Measurements from ENCODE around the gene DDIT3. TPM values are rescaled to one million over a fixed set of nuclear protein-coding genes. Genes with fewer than 3 reads are reported as not detected.
A peak's percentile ranks its signal among the peaks of the same experiment; 100 is the strongest.

Gene DDIT3
- total RNA-seq, 1 experiment from 2014 or later = 14.1 TPM

DNA sequence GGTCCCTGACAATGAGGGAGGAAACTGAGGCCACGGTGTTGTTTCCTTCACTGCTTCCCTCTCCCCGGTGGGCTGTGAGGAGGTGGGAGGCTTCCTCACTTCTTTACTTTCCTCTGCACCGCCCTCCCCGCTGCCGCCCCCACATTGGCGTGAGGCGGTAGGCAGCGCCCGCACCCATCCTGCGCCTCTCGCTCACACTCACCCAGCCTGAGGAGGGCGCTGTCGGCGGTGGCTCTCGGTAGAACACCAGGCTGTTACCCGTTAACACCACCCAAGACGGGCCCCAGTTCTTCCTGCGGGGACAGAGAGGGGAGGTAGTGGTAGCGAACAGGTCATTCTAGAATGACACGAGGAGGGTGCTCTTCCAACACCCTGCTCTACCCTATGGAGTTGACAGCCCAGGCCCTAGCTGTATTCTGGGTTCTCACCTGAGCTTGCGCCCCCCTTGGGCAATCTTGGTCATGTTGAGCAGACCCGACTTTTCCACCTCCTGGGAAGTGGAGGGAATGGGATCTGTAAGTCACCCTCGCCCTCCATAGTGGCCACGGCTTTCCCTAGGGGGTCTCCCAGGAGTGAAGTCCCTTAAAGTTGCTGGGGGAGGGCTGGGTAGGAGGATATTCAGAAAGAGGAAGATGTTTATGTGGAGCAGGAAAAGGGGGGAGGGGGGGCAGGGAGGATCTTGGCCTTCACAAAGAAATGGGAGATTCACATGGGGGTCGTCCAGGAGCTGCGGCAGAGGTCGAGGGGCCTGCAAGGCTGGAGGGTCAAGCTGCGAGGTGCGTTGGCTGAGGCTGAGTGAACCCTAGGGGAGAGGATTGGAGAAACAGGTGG lies 43.9 kb downstream of the DDIT3 start:
- peak; percentile 64 for DNase-seq
- H3K4me3 Mint-ChIP-seq = peak overlapping the region; percentile 59 to 80
- Histone ChIP-seq H3K4ac (ENCODE audit: low read depth, low read length) (no peak overlapping the region), H3K79me1 (ENCODE audit: insufficient read depth, low read depth, low read length, poor library complexity, severe bottlenecking) (no peaks in the 10 kb centered on the region), H4K91ac (ENCODE audit: insufficient read length, low read depth, low read length) (no peak overlapping the region), H3K18ac (ENCODE audit: insufficient read length, low read depth, low read length) (no peak overlapping the region), H3K27ac (ENCODE audit: insufficient read length, low read depth, low read length) (no peak overlapping the region), H3K9me3 (ENCODE audit: control insufficient read depth, low read depth, low read length) (no peaks in the 10 kb centered on the region), H3K4me2 (ENCODE audit: insufficient read depth, insufficient read length, low read length) (peak overlapping the region; percentile 62), H2BK5ac (ENCODE audit: insufficient read length, low read length) (no peak overlapping the region), H2BK20ac (ENCODE audit: low read depth, low read length, poor library complexity, severe bottlenecking) (no peak overlapping the region), H4K5ac (ENCODE audit: insufficient read length, low read depth, low read length) (no peak overlapping the region), H2AFZ (ENCODE audit: low read length) (no peak overlapping the region), H4K20me1 (ENCODE audit: control insufficient read depth, insufficient read depth, insufficient read length) (peaks cover 3% of the 10 kb centered on the region), H3K27me3 (ENCODE audit: insufficient read depth, low read length) (peaks cover 37% of the 10 kb centered on the region), H3K79me2 (ENCODE audit: insufficient read depth, low read length) (no peaks in the 10 kb centered on the region), H3T11ph (ENCODE audit: low read length) (no peak overlapping the region), H3K14ac (ENCODE audit: insufficient read depth, low read length) (no peak overlapping the region), H3K56ac (ENCODE audit: insufficient read length, low read depth, low read length) (no peak overlapping the region), H2BK15ac (ENCODE audit: low read depth, low read length) (no peak overlapping the region), H2BK12ac (ENCODE audit: insufficient read length, low read depth, low read length) (no peak overlapping the region), H4K8ac (replicated peaks; ENCODE audit: insufficient read length, low read depth, low read length) (no peak overlapping the region), H3K9ac (ENCODE audit: extremely low read depth, insufficient read length, low read length) (no peak overlapping the region), H3K23ac (ENCODE audit: insufficient read length, low read depth, low read length) (no peak overlapping the region), H3K23me2 (ENCODE audit: insufficient read length, low read depth, low read length, poor library complexity, severe bottlenecking) (peaks cover 15% of the 10 kb centered on the region), H2BK120ac (ENCODE audit: low read depth, low read length, poor library complexity, severe bottlenecking) (no peak overlapping the region), H3K4me1 (ENCODE audit: insufficient read depth, low read length) (no peaks in the 10 kb centered on the region; the same call in 1 of the 2 replicates), H2AK5ac (ENCODE audit: insufficient read length, low read length) (no peak overlapping the region)
- no CpG with 5 or more reads among the region's 29 CpGs for WGBS (ENCODE audit: extremely low coverage, insufficient read length, low lambda C conversion rate)
- peaks cover 22% of the 10 kb centered on the region in 2 experiments for H3K4me1 Mint-ChIP-seq
- H3K27ac Mint-ChIP-seq = no peak overlapping the region
- H3K36me3 Mint-ChIP-seq (ENCODE audit: insufficient read depth in 1 of 3, low read depth in 3 of 3) = no peaks in the 10 kb centered on the region; a peak in 2 of 7 replicates
- TF ChIP-seq, protein P1, sequence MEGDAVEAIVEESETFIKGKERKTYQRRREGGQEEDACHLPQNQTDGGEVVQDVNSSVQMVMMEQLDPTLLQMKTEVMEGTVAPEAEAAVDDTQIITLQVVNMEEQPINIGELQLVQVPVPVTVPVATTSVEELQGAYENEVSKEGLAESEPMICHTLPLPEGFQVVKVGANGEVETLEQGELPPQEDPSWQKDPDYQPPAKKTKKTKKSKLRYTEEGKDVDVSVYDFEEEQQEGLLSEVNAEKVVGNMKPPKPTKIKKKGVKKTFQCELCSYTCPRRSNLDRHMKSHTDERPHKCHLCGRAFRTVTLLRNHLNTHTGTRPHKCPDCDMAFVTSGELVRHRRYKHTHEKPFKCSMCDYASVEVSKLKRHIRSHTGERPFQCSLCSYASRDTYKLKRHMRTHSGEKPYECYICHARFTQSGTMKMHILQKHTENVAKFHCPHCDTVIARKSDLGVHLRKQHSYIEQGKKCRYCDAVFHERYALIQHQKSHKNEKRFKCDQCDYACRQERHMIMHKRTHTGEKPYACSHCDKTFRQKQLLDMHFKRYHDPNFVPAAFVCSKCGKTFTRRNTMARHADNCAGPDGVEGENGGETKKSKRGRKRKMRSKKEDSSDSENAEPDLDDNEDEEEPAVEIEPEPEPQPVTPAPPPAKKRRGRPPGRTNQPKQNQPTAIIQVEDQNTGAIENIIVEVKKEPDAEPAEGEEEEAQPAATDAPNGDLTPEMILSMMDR (conservative IDR thresholded peaks at IDR 0.05) = peak; percentile 75
- H3K27me3 Mint-ChIP-seq (ENCODE audit: low read depth) = peaks cover 84% of the 10 kb centered on the region
- H3K9me3 Mint-ChIP-seq = no peaks in the 10 kb centered on the region

Data from H9 (cell line).